RWPE2 (cell line): Measurements from ENCODE around the gene GFRA3.
"Not testable (repeated sequence)": the region's sequence is repeated elsewhere in the genome, so short reads cannot be mapped to it uniquely, and the experiment has no call there.

Experiments used
- ATAC-seq: fragments of 200-7000 bp; cut with Tn5 transposase; 3 replicates; pipeline ENCODE4 v1.9.1; 2021; ENCODE audit warnings: low read depth
- DNase-seq: peaks from one replicate; pipeline ENCODE4 v3.0.0-alpha.2; 2020; ENCODE audit warnings: low spot score
- H3K27ac ChIP-seq: fragments of 450-650 bp; 2 replicates; pipeline ENCODE4 v1.5.1; 2017; ENCODE audit warnings: mild to moderate bottlenecking; ENCODE audit not compliant: poor library complexity, severe bottlenecking
- H3K27me3 ChIP-seq: fragments of 250-450 bp; sonication (Bioruptor Pico); 2 replicates; pipeline ENCODE4 v1.5.1; 2021; ENCODE audit warnings: mild to moderate bottlenecking, moderate library complexity; ENCODE audit not compliant: insufficient read depth, poor library complexity, severe bottlenecking
- H3K36me3 ChIP-seq: fragments of 250-450 bp; sonication (Bioruptor Pico); 2 replicates; pipeline ENCODE4 v1.5.1; 2020; ENCODE audit warnings: low read depth, mild to moderate bottlenecking, moderate library complexity
- H3K4me1 ChIP-seq: fragments of 250-450 bp; sonication (Bioruptor Pico); 2 replicates; pipeline ENCODE4 v1.5.1; 2021; ENCODE audit warnings: mild to moderate bottlenecking, moderate library complexity; ENCODE audit not compliant: insufficient read depth, poor library complexity, severe bottlenecking
- H3K4me3 ChIP-seq: fragments of 250-450 bp; sonication (Bioruptor Pico); 2 replicates; pipeline ENCODE4 v1.5.1; 2021; ENCODE audit warnings: mild to moderate bottlenecking, moderate library complexity; ENCODE audit not compliant: severe bottlenecking
- H3K9me3 ChIP-seq: fragments of 250-450 bp; sonication (Bioruptor Pico); 2 replicates; pipeline ENCODE4 v1.5.1; 2021; ENCODE audit warnings: mild to moderate bottlenecking, moderate library complexity; ENCODE audit not compliant: severe bottlenecking
- TF ChIP-seq, protein P1 (sequence below): fragments of 450-650 bp; IDR thresholded peaks from one replicate; pipeline ENCODE4 v1.5.1; 2017; ENCODE audit warnings: mild to moderate bottlenecking, moderate library complexity; ENCODE audit not compliant: poor library complexity, severe bottlenecking

Gene GFRA3

DNA sequence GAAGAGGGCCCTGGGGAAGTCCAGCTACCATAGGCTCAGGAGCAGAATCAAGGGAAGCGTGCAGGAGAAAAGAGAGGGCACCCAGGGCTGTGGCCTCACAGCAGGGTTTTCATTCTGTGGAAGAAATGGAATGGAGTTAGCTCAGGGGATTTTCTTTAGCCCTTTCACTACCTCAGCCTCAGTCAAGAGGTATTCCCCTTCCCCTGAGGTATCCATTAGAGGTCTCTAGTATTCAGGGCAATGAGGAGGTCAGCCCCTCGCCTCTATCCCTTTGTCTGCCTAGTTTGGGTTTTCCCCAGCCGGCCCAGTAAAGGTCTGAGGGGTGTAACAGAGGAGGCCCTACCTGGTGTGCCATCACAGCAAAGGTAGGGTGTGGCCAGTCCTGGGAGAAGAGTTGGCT is 21.5 kb downstream of the GFRA3 start:
- H3K27me3 ChIP-seq = no peaks in the 10 kb centered on the region
- no peak overlapping the region for H3K4me3 ChIP-seq
- no peaks in the 10 kb centered on the region for H3K9me3 ChIP-seq
- DNase-seq = no peak
- TF ChIP-seq, protein P1, sequence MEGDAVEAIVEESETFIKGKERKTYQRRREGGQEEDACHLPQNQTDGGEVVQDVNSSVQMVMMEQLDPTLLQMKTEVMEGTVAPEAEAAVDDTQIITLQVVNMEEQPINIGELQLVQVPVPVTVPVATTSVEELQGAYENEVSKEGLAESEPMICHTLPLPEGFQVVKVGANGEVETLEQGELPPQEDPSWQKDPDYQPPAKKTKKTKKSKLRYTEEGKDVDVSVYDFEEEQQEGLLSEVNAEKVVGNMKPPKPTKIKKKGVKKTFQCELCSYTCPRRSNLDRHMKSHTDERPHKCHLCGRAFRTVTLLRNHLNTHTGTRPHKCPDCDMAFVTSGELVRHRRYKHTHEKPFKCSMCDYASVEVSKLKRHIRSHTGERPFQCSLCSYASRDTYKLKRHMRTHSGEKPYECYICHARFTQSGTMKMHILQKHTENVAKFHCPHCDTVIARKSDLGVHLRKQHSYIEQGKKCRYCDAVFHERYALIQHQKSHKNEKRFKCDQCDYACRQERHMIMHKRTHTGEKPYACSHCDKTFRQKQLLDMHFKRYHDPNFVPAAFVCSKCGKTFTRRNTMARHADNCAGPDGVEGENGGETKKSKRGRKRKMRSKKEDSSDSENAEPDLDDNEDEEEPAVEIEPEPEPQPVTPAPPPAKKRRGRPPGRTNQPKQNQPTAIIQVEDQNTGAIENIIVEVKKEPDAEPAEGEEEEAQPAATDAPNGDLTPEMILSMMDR = no peak
- no peak for ATAC-seq
- H3K4me1 ChIP-seq = no peaks in the 10 kb centered on the region
- H3K36me3 ChIP-seq = no peaks in the 10 kb centered on the region
- H3K27ac ChIP-seq = no peak overlapping the region

DNA sequence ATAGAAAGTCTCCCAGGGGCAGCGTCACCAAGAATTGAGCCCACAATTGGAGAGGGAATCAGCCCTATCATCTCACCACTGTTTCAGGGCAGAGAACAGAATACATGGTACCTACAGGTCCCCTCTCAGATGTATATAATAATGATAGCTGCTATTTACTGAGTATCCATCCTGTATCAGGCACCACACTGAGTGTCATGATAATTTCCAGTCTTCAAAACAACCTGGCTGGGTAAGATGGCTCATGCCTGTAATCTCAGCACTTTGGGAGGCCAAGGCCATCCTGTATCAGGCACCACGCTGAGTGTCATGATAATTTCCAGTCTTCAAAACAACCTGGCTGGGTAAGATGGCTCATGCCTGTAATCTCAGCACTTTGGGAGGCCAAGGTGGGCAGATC is 26.6 kb downstream of the GFRA3 start:
- not testable (repeated sequence) for ATAC-seq, DNase-seq, H3K4me3 ChIP-seq, H3K36me3 ChIP-seq, H3K27ac ChIP-seq, H3K4me1 ChIP-seq, H3K9me3 ChIP-seq
- H3K27me3 ChIP-seq = peaks cover 15% of the 10 kb centered on the region

DNA sequence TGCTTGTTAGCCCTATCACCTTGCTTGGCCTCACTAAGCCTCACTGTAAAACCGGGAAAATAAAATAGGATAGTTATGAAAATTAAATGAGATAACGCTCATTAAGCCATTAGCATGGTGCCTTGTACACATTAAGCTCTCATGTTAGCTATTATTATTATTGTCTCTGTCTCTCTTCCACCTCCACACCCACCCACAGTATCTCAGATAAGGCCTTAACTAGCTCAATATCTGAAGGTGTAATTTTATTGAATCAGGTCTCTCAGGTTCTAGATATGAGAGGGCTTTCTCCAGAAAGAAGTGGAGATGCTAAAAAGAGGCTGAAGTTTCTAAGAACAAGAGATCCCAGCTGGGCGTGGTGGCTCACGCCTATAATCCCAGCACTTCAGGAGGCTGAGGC is 27.6 kb downstream of the GFRA3 start:
- TF ChIP-seq, protein P1 = no peak
- no peak for ATAC-seq

DNA sequence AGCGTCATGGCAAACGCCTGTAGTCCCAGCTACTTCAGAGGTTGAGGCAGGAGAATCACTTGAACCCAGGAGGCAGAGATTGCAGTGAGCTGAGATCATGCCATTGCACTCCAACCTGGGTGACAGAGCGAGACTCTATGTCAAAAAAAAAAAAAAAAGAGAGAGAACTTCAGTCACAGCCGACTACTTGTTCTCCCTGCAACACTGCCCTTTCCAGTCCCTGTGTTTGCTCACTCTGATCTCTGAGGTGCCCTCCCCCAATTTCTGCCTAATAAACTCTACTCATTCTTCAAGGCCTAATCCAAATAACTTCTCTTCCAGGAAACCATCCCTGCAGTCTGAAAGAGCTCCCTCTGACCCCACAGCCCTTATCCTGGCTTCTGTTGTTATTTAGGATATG is 28.1 kb downstream of the GFRA3 start:
- no peak for DNase-seq
- Histone ChIP-seq H3K27ac (no peak overlapping the region), H3K9me3 (no peaks in the 10 kb centered on the region), H3K36me3 (no peaks in the 10 kb centered on the region), H3K4me1 (no peaks in the 10 kb centered on the region), H3K27me3 (peaks cover 30% of the 10 kb centered on the region), H3K4me3 (no peak overlapping the region)
- TF ChIP-seq, protein P1 = no peak
- ATAC-seq = no peak

More for the DNA sequence above, 27.6 kb downstream of the GFRA3 start:
- no peak overlapping the region for H3K27ac ChIP-seq
- H3K4me1 ChIP-seq = no peaks in the 10 kb centered on the region
- no peaks in the 10 kb centered on the region for H3K36me3 ChIP-seq
- peaks cover 25% of the 10 kb centered on the region for H3K27me3 ChIP-seq
- no peak for DNase-seq
- no peak overlapping the region for H3K4me3 ChIP-seq
- H3K9me3 ChIP-seq = no peaks in the 10 kb centered on the region

DNA sequence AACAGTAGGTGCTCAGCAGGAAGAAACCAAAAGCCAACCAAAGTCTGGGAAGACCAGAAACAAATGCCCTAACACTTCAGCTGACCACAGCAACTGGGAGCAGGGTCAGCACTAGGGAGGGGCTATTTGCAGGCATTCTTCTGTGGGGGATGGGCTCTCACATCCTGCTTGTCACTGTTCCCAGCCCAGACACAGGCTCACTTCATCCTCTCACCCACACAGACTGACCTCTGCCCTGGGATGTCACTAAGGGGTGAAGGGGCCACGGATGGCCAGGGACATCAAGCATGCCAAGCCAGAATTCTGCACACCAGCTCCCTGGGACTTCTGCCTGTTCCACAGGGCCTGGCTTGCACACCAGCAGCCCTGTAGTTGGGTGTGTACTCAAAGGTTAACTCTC is 28.7 kb downstream of the GFRA3 start:
- Histone ChIP-seq H3K36me3 (no peaks in the 10 kb centered on the region), H3K9me3 (no peaks in the 10 kb centered on the region), H3K27ac (no peak overlapping the region), H3K4me3 (no peak overlapping the region), H3K4me1 (no peaks in the 10 kb centered on the region), H3K27me3 (peaks cover 36% of the 10 kb centered on the region)
- ATAC-seq = no peak
- TF ChIP-seq, protein P1 = no peak
- no peak for DNase-seq

DNA sequence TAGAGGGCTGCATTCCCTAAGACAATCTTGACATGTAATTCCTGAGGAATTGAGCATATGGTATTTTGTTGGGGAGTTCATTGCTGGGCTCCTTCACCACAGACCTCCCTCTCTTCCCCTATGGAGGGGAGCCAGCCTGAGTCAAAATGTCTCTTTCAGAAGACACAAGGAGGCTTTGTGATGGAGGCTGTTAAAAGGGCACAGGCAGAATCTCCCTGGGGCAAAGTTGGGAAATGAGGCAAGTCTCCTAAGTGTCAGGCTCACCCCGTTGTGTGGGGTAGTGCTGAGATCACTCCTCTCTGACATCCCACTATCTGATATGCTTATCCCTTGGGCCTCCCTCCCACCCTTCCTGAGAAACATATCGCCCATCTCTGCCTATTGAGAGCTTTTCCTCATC is 30.6 kb downstream of the GFRA3 start:
- Histone ChIP-seq H3K27me3 (peaks cover 42% of the 10 kb centered on the region), H3K27ac (no peak overlapping the region), H3K36me3 (no peaks in the 10 kb centered on the region), H3K4me3 (no peak overlapping the region), H3K4me1 (no peaks in the 10 kb centered on the region), H3K9me3 (no peaks in the 10 kb centered on the region)
- DNase-seq (no peak), ATAC-seq (no peak; the same call in 2 of the 3 replicates)
- TF ChIP-seq, protein P1 = no peak
